ENCODE data around the gene C2orf49. TPM values are rescaled to one million over a fixed set of nuclear protein-coding genes. Genes with fewer than 3 reads are reported as not detected.

Gene C2orf49
- total and polyA plus RNA-seq, 2 donors (not counting 3 experiments of a cell fraction or from before 2014, with no cell fraction given), result 4.6 to 15.0 TPM

- ChIA-PET CTCF (interaction anchor here (1.6 kb wide), 1 partner anchor 8 kb away, joined by 3 read pairs; no protein-coding TSS in a partner anchor), POLR2A (no interaction called here)
- no peaks in the 10 kb centered on the region for H3K9me3 ChIP-seq (replicated peaks; ENCODE audit: control insufficient read depth, insufficient read depth, low read length)
- no TSS peak for BruUV-seq (replicated peaks)
- intact Hi-C loops (cut with micrococcal nuclease) (no loop called here), dilution Hi-C loops (cut with MboI; ENCODE audit: extremely low pct_ligation_motif_present, low sequenced_read_pairs) (no loop called here)
- H3K27me3 ChIP-seq (ENCODE audit: control insufficient read depth in 2 of 2, insufficient read depth in 2 of 2, low read length in 2 of 2), result no peaks in the 10 kb centered on the region
- H3K4me3 ChIP-seq (replicated peaks in 1 of 3; ENCODE audit: insufficient read depth in 1 of 3, low read depth in 1 of 3, low read length in 3 of 3), result no peak overlapping the region
- H3K36me3 ChIP-seq (ENCODE audit: control insufficient read depth in 2 of 2, extremely low read depth in 1 of 2, insufficient read depth in 2 of 2, low read length in 2 of 2), result peaks cover 10 to 22% of the 10 kb centered on the region in 2 experiments
- no peak overlapping the region for H3K4me2 ChIP-seq (ENCODE audit: insufficient read depth, low read length)
- no peaks in the 10 kb centered on the region for H3K4me1 ChIP-seq (ENCODE audit: control insufficient read depth, extremely low read depth, insufficient read depth, low read length)
- FAIRE-seq (no peak), DNase-seq (ENCODE audit: low read depth, low spot score) (peak; percentile 13)
- no peak overlapping the region for H3K9ac ChIP-seq (replicated peaks; ENCODE audit: extremely low read depth, insufficient read depth, low read length)
- no peak overlapping the region for H2AFZ ChIP-seq (ENCODE audit: low read depth, low read length)
- peaks cover 1% of the 10 kb centered on the region for H4K20me1 ChIP-seq (replicated peaks; ENCODE audit: control insufficient read depth, extremely low read depth, insufficient read depth, low read length)
- H3K27ac ChIP-seq (ENCODE audit: insufficient read depth, low read depth, low read length), result no peak overlapping the region
- H3K79me2 ChIP-seq (ENCODE audit: control insufficient read depth, insufficient read depth, low read length), result peaks cover 23% of the 10 kb centered on the region
- no peaks in the 10 kb centered on the region for H3K9me1 ChIP-seq (replicated peaks; ENCODE audit: control insufficient read depth, extremely low read depth, insufficient read depth, low read length)
- no peak for TF ChIP-seq MYC (IDR thresholded peaks at IDR 0.05; ENCODE audit: low read depth, low read length)
- TF ChIP-seq JUN (IDR thresholded peaks at IDR 0.05; ENCODE audit: borderline replicate concordance, insufficient read depth, insufficient read length, low read depth), result no peak
- no peak for TF ChIP-seq CTCF (IDR thresholded peaks at IDR 0.05; ENCODE audit: extremely low read depth in 1 of 2, insufficient read depth in 1 of 2, low read depth in 1 of 2, low read length in 2 of 2)
- peak; percentile 34 for TF ChIP-seq GATA2 (IDR thresholded peaks at IDR 0.05; ENCODE audit: insufficient read depth, insufficient read length, low read depth, low read length)
- TF ChIP-seq EZH2 (IDR thresholded peaks at IDR 0.05; ENCODE audit: borderline replicate concordance, low read depth, low read length, severe bottlenecking), result no peak
- no peak for TF ChIP-seq FOS (IDR thresholded peaks at IDR 0.05; ENCODE audit: borderline replicate concordance, insufficient read depth, low read length)
- no peak for TF ChIP-seq POLR2A (IDR thresholded peaks at IDR 0.05; ENCODE audit: low read depth, low read length)
- TF ChIP-seq MAX (IDR thresholded peaks at IDR 0.05; ENCODE audit: insufficient read depth, insufficient read length), result no peak
- no peak for TF ChIP-seq POLR2AphosphoS5 (IDR thresholded peaks at IDR 0.05; ENCODE audit: insufficient read depth, low read depth, low read length)
Measured at GRCh38 chr2:105297216-105297615, 40.1 kb upstream of the C2orf49 start.

All from endothelial cell of umbilical vein (primary cell).